GM18511 (cell line): ENCODE data around the gene GGA1.
A peak's percentile ranks its signal among the peaks of the same experiment; 100 is the strongest.

ENCODE experiments used
- ATAC-seq: cut with Tn5 transposase; IDR thresholded peaks from one replicate; pipeline ENCODE4 v1.9.1; 2021; ENCODE audit warnings: mild to moderate bottlenecking, moderate library complexity; ENCODE audit not compliant: unreplicated experiment

The GGA1 gene, protein sequence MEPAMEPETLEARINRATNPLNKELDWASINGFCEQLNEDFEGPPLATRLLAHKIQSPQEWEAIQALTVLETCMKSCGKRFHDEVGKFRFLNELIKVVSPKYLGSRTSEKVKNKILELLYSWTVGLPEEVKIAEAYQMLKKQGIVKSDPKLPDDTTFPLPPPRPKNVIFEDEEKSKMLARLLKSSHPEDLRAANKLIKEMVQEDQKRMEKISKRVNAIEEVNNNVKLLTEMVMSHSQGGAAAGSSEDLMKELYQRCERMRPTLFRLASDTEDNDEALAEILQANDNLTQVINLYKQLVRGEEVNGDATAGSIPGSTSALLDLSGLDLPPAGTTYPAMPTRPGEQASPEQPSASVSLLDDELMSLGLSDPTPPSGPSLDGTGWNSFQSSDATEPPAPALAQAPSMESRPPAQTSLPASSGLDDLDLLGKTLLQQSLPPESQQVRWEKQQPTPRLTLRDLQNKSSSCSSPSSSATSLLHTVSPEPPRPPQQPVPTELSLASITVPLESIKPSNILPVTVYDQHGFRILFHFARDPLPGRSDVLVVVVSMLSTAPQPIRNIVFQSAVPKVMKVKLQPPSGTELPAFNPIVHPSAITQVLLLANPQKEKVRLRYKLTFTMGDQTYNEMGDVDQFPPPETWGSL

DNA sequence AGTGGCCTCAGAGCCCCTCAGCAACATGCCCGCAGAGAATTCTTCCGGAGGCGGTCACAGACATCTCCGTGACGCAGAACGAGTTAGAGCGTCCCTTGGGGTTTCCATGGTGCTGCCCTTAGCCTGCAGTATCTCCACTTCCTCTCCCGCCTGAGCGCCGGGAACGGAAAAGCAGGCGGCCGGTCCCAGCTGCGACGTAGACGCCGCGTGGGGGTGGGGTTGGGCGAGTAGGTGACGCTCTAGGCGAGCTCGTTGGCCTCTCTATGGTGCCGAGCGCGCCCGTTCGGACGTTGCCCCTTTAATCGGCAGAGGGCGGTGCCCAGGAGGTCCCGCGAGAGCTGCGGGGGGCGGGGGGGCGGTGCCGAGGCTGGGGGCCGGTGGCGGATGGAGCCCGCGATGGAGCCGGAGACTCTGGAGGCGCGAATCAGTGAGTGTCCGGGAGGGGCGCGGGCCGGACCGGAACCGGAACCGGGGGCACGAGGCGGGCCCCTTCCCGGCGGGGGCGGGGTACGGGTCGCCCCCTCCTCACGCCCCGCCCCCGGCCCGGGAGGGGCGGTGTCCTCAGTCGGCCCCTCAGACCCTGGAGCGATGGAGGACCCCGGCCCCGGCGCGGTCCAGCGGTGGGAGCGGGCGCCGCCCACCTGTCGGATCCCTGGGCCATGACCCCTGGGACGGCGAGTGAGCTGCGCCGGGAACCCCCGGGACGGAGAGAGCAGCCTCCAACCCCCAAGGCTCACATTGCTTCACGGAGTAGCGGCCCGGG is at the start of gene GGA1:
GGA1 (plus strand) TSS at position 358 of the 763 bp plus-strand sequence; CDS start at position 385, 27 bp downstream.
- peak; percentile 83 for ATAC-seq

DNA sequence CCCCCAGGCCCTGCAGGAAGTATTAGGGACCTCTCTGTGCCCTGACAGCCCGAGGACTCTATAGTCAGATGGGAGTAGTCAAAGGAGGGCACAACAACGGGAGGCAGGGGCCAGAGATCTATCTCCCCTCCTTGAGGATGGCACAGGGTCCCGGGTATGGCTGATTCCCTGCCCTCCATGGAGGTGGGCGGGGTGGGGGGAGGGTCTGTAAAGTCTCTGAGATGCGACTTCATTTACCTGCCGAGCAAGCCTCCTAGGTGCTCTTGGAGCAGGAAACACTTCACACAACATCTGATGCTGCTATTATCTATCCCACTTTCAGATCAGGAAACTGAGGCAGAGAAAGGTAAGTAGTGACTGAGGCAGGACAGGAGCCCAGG is 49.1 kb upstream of the GGA1 start:
- ATAC-seq: no peak

DNA sequence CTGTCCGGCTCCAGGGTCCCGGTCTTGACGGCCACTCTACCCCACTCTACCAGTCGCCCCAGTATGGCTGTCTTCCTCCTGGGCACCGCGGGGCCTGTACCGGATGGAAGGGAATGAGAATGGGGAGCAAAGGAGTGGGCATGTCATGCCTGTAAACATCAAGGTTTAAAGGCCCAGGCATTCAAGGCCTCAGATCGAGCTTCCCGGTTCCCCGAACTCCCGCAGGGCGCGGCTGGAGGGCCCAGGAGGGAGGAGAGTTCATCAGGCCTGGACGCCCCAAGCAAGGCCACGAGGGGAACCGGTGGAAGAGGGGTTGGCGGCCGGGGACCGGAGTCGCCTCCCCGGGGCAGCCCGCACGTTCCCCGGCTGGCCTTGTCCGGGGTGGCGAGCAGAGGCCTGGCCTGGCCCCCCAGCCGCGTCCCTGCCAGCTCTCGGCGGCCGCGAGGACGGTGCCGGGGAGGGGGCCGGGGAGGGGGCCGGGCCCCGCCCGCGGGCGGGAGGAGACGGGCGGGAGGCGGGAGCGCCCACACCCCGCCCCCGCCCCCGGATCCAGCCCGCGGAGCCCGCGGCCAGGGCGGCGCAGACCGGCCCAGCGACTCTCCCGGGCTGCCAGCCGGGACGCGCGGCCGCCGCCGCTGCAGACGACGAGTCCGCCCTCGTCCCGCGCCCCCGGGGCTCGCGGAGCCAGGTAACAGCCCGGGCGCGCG is 48.6 kb upstream of the GGA1 start, which contains the start of gene CDC42EP1:
CDC42EP1 (plus strand) TSS at position 580 of the 707 bp plus-strand sequence. CDS start 5,870 bp downstream, outside the sequence.
- no peak for ATAC-seq

DNA sequence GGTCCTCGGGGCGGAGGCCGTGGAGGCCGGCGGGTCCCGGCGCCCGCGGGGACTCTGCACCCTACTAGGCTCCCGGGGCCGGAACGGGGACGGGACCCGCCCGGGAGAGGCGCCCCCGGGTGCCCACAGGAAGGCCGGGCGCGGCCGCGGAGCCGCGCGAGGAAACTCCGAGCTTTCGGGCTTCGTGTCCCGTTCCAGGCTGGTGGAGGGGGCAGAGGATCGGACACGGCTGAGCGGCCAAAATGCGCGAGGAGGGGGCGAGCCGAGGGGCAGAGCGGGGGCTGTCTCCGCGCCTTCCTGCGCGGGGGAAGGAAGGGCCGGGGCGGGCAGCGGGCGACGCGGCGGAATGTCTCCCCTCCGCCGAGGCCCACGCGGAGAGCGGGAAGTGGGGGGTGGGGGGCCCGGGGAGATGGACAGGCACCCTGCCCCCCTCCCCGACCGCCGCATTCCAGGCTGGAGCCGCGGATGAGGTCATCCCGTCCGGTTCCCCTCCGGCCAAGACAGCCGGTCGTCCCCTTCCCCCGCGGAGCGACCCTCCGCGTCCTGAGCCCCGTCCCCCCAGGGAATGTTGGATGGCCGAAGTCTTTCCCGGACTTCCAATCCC is 47.9 kb upstream of the GGA1 start:
- no peak for ATAC-seq

DNA sequence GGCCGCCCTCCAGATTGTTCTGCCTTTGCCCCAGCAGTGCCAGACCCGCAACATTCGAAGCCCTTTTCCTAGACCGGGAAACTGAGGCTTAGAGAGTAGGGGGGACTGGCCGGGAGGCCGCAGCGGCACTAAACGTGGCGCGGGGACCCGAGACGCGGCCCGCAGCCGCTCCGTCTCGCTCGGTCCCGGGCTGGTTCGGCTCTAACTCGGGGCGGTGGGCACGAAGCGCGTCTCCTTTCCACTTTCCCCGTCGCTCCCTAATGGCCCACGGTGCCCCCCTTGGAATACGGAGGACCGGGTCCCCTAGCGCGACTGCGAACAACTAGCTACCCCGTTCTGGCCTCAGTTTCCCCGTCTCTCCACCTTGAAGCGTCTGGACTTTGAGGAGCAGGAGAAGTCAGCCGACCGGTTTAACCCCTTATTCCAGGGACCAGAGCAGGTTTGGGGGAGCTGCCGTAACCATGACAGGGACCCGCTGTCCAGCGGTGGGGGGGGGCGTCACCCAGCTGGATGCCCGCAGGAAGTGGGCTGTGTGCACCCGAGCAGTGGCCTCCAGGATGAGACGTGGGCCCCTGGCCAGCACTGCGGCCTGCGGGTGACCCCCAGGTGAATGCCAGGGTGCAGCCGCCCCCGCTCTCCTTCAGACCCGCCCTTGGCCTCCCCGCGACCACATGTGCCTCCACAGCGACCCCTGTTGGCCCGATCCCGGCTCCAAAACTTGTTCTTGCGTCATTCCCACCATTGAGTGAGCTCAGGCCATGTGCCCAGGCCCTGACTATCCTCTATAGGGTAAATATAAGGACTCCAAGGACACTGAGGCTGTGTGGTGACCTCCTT is 47.2 kb upstream of the GGA1 start:
- no peak for ATAC-seq

DNA sequence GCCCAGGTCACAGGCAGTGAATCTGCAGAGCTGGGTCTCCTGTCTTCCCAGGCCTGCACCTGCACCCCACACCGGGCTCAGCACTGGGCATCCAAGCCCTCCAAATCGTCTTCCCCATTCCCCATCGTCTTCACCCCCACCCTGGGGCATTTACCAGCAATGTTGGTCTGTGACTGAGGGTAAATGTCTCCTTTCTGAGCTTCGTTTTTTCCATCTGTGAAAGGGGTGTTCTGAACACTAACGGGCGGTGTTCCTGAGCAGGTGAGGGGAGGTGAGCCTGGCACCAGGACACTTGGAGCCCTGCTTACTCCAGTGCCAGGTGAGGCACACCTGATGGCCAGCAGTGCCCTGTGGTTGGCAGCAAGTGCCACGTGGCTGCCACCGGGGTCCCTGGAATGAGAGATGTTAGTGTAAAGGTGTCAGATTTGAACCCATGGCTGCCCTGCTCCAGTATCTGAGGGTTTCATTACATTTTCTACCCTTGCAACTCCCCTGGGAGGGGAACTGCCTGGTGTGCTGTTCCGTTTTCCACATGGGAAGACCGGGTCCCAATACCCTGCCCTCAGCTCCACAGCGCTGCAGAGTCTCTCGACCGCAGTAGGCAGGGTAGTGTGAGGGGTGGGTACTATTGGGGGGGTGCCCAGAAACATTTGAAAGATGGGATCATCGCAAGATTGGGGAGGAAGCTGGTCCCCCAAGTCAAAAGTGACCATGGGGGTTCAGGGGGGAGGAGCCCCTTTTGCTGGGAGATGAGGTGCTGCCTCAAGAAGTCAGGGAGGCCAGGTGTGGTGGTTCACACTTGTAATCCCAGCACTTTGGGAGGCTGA is 46.4 kb upstream of the GGA1 start:
- ATAC-seq: no peak

DNA sequence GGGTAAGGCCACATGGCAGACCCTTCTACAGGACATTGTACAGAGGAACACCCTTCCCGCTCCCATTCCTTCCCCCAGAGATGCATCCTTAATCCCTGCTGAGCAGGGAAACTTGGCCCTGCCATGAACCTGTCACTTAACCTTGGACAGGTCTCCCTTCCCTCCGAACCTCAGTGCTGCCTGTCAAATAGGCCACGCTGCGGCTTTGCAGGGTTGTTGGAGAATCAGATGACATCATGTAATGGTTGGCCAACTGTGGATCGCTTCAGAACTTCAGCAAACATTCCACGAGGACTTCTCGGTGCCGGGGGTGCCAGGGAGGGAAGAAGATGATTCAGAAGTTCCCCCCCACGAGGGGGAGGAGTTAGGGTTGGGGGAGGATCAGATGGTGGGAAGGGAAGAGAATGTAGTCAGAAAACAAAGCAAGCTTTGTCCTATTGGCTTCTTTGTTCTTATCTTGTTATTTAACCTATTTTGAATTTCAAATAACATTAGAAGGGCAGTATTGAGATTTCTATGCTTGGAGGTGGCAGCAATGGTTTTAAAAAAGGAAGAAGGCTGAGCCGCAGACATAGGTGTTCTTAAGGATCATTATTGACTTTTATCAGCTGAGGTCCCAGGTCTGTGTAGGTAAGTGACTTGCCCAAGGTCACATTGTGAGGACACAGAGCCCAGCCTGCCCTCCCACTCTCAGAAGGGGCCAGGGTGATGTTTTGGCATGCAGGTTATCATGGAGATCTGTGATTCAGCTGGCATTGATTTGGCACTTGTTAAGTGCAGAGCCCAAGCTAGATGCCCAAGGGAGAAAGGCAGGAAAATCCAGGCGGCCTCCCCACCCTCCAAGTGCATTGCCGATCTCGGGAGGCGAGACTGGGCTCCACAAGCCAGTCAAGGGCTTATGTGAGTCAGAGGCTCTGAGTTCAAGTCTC is 45.2 kb upstream of the GGA1 start:
- ATAC-seq: no peak

DNA sequence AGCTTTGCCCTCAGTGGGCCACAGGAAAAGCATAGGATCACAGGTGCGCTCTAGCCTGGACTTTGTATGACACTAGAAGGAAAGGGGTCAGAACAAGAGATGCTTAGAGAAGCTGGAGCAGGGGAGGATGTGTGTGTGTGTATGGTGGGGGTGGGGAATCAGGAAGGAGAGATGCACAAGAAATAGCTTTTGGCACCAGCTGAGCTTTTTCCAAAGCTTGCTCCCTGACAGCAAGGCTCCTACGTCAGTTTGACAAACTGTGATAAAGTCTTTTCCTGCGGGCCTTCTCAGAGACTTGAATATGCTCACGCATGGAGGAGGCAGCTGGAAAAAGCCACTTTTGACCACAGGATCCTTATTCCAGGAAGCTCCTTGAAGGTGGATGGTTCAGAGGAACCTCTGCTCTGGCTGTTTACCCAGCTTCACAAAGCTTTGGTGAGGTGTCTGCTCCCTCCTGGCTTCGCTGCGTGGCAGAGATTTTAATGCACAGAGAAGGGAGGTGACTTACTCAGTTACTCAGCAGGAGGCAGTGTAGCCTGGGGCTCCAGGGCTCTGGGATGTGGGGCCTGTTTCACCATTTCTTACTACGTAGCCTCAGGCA is 44.4 kb upstream of the GGA1 start:
- ATAC-seq: no peak

DNA sequence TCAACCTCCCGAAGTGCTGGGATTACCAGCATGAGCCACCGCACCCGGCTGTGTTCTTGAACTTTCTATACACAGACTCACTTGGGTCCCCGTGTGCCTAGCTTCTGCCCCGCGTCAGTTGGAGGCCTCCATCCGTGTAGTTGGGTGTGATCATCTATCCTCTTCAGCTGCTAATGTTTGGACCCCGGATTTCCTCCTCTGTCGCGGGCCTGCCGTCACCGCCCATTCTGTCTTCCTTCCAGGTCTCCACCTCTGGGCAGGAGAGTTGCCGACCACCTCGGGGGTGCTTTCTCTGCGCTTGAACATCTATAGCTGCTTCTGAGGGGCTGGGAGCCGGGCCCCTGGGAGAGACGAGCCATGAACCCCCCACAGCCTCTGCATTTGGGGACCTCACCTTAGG is 42.8 kb upstream of the GGA1 start:
- no peak for ATAC-seq

DNA sequence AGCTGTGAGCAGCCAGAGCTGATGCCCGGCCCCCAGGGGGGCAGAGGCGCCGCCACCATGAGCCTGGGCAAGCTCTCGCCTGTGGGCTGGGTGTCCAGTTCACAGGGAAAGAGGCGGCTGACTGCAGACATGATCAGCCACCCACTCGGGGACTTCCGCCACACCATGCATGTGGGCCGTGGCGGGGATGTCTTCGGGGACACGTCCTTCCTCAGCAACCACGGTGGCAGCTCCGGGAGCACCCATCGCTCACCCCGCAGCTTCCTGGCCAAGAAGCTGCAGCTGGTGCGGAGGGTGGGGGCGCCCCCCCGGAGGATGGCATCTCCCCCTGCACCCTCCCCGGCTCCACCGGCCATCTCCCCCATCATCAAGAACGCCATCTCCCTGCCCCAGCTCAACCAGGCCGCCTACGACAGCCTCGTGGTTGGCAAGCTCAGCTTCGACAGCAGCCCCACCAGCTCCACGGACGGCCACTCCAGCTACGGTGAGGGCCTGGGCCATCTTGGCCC is 42.3 kb upstream of the GGA1 start:
- no peak for ATAC-seq

DNA sequence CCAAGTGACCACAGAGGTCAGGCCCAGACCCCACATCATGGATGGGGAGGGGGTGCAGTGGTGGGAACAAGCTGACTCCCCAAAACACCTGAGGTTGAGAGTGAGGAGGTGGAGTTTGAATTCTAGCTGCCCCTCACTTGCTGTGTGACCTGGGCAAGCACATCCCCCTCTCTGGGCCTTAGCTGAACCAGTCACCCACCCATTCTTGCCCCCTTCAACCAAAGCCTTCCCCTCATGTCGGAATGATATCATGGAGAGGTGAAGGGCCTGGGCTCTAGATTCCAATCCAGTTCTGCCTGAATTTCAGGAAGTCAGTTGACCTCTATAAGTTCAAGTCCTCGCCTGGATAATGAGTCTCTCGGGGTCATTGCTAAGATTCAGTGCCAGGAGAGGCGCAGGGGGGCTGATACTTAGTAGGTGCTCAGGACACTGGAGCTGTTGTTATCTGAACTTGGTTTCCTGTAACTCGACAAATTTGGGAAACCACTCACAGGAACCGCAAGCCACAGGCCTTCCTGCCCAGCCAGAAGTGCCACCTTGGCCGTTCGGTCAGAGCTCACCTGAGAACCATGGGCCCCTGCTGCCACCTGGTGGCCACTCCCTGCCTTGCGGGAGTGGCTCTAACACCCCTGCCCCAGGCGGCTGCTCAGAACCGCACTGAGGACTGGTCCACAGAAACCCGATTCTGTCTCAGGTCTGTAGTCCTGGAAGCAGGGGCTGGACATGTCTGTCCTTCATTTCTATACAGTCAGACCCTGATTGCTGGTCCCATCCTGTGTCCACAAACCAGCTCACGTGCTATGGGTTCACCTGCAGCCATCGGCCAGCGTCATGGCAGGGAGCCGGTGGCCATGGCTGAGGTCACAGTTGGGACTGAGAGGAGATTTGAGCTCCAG is 41.5 kb upstream of the GGA1 start:
- no peak for ATAC-seq

DNA sequence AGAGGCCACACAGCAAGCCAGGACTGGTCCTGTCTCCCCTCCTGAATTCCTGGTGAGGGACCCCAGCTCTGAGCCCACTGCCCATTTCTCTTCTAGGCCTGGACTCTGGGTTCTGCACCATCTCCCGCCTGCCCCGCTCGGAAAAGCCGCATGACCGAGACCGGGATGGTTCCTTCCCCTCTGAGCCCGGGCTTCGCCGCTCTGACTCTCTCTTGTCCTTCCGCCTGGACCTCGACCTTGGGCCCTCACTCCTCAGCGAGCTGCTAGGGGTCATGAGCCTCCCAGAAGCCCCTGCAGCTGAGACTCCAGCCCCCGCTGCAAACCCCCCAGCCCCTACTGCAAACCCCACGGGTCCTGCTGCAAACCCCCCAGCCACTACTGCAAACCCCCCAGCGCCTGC is 40.6 kb upstream of the GGA1 start:
- no peak for ATAC-seq

DNA sequence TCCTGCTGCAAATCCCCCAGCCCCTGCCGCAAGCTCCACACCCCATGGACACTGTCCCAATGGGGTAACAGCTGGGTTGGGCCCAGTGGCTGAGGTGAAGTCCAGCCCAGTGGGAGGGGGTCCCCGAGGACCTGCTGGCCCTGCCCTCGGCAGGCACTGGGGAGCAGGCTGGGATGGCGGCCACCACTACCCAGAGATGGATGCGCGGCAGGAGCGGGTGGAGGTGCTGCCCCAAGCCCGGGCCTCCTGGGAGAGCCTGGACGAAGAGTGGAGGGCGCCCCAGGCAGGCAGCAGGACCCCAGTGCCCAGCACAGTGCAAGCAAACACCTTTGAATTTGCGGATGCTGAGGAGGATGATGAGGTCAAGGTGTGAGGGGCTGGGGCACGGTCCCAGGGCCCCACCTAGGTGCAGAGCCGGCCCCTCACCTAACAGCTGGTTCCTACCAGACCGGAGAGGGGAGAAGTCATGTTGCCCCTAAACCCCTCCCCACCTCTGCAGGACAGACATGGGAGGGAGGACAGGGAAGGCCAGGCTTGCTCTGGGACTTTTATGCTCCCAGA is 40.1 kb upstream of the GGA1 start:
- no peak for ATAC-seq

DNA sequence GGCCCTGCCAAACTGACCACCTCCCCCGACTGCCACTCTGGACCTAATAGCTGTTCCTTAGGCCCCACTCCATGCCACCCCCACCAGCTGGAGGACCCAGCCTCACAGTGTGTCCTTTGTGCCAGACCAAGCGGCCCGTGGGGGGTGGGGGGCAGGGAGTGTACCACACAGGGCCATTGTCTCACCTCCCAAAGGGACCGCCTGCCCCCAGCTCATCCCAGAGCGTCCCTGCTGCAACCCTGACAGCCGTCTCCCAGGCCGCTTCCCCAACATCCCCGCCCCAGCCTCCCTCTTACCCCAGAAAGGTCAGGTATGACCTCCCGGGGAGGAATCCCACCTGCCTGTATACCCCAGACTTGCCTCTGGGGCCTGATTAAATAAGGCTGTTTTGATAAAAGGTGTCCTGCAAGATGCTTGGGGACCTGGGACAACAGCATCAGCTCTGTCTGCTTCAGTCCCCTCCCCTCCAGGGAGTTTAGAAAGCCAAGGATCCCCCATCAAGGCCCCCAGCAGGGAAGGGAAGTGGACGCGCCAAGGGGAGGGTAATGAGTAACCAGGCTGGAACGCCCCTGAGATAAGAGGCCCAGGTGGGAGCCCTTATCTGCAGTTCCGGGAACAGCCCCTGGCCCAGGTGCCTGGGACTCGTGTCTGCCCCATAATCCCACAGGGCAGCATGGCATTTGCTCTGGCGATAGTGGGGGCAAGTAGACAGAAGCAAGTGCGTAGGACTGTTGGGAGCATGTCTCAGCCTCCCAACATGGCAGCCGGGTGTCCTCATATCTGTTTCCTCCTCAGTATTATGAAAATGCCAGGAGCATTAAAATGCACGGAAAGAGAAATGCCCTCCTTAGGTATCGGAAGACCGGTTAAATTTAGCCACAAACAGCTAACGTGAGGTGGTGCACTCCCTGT is 39.4 kb upstream of the GGA1 start:
- no peak for ATAC-seq
